HL-60 (cell line): ENCODE measurements around the gene CSNK1G1.

Source experiments
- CTCF ChIP-seq: IDR thresholded peaks from one replicate; pipeline ENCODE4 v1.5.1; 2011; ENCODE audit warnings: low read length, control low read depth, inconsistent platforms; ENCODE audit not compliant: insufficient read depth
- GABPA ChIP-seq: IDR thresholded peaks from 2 replicates; pipeline ENCODE4 v1.6.1; 2012; ENCODE audit warnings: low read depth
- POLR2AphosphoS5 ChIP-seq: IDR thresholded peaks from 2 replicates; pipeline ENCODE4 v1.6.1; 2012; ENCODE audit warnings: low read depth
- REST ChIP-seq: IDR thresholded peaks from 2 replicates; pipeline ENCODE4 v1.6.1; 2012; ENCODE audit warnings: low read depth; ENCODE audit not compliant: insufficient replicate concordance

DNA sequence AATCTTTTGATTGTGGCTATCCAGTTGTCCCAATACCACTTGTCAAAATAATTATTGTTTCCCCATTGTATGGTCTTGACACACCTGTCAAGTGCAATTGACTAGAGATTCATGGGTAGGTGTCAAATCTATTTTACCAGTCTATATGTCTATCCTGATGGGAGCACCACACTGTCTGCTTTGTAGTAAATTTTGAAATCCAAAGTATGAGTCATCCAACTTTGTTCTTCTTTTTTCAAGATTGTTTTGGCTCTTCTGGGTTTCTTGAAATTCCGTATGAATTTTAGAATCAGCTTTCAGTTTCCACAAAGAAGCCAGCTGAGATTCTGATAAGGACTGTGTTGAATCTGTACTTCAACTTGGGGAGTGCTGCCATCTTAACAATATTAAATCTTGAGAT lies 71.9 kb downstream of the CSNK1G1 start:
- no peak for TF ChIP-seq CTCF
- no peak for TF ChIP-seq POLR2AphosphoS5
- TF ChIP-seq REST: no peak
- no peak for TF ChIP-seq GABPA
